AG04449 (cell line): ENCODE data around the gene GAL3ST2.
"Not testable (repeated sequence)": the region's sequence is repeated elsewhere in the genome, so short reads cannot be mapped to it uniquely, and the experiment has no call there.

Experiments
- CTCF ChIA-PET: fragments of 350-600 bp; formaldehyde crosslinking; extraction: SDS; loops from one replicate; lab custom pipeline; 2021; ENCODE audit warnings: antibody characterized with exemption; lab: Yijun Ruan, JAX
- POLR2A ChIA-PET: fragments of 400-600, 350-600 bp; formaldehyde crosslinking; extraction: SDS; loops from one replicate; lab custom pipeline; 2020; ENCODE audit warnings: antibody characterized with exemption, inconsistent platforms; lab: Yijun Ruan, JAX
- DNase-seq: peaks from one replicate; pipeline ENCODE4 v3.0.0-alpha.2; 2010; ENCODE audit warnings: low read depth, low spot score
- H3K4me3 ChIP-seq: 2 replicates; pipeline ENCODE4 v1.5.1; 2011; ENCODE audit warnings: low read depth, mild to moderate bottlenecking, control low read depth, low read length
- TF ChIP-seq, protein P1 (sequence below): IDR thresholded peaks from one replicate; pipeline ENCODE4 v1.5.1; 2011; ENCODE audit warnings: mild to moderate bottlenecking, moderate library complexity, low read length, control low read depth, inconsistent platforms; ENCODE audit not compliant: insufficient read depth; ENCODE audit errors: missing control alignments

The GAL3ST2 gene

GRCh38 chr2:241732513-241733186, 44.0 kb upstream of the GAL3ST2 start:
- DNase-seq, H3K4me3 ChIP-seq: not testable (repeated sequence)
- ChIA-PET POLR2A (interaction anchor here (0.7 to 2.0 kb wide), 2 partner anchors 31 to 42 kb away, joined by 3 to 4 read pairs; partner anchors contain the start of gene ING5), CTCF (interaction anchor here (0.8 to 3.4 kb wide), 12 partner anchors 8 to 74 kb away, joined by 3 to 22 read pairs (median 6); no protein-coding TSS in a partner anchor)
- TF ChIP-seq, protein P1, sequence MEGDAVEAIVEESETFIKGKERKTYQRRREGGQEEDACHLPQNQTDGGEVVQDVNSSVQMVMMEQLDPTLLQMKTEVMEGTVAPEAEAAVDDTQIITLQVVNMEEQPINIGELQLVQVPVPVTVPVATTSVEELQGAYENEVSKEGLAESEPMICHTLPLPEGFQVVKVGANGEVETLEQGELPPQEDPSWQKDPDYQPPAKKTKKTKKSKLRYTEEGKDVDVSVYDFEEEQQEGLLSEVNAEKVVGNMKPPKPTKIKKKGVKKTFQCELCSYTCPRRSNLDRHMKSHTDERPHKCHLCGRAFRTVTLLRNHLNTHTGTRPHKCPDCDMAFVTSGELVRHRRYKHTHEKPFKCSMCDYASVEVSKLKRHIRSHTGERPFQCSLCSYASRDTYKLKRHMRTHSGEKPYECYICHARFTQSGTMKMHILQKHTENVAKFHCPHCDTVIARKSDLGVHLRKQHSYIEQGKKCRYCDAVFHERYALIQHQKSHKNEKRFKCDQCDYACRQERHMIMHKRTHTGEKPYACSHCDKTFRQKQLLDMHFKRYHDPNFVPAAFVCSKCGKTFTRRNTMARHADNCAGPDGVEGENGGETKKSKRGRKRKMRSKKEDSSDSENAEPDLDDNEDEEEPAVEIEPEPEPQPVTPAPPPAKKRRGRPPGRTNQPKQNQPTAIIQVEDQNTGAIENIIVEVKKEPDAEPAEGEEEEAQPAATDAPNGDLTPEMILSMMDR = peak; percentile 28

- no peak for DNase-seq
- POLR2A ChIA-PET = interaction anchor here (1.2 to 1.7 kb wide), 2 partner anchors 32 to 52 kb away, joined by 3 to 6 read pairs; partner anchors contain the start of gene ING5
- H3K4me3 ChIP-seq = peak overlapping the region; percentile 59
- TF ChIP-seq, protein P1 = no peak
- CTCF ChIA-PET = interaction anchor here (0.7 to 3.4 kb wide), 18 partner anchors 9 to 656 kb away, joined by 3 to 22 read pairs (median 4); no protein-coding TSS in a partner anchor
These were observed 43.0 kb upstream of the GAL3ST2 start for GRCh38 chr2:241733391-241734207.

DNA sequence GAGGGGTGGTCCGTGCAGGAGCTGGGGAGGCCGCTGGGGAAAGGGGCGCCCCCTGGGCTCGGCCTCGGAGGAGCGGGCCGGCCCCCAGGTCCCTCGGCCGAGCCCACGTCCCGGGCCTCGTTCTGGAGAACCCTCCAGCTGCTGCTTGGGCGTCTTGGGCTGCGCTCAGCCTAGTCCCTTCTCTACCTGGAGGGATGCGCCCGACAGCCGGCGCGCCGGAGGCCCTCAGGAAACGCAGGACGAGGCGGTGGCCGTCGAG, 42.5 kb upstream of the GAL3ST2 start:
- ChIA-PET CTCF (interaction anchor here (0.8 to 3.4 kb wide), 17 partner anchors 9 to 657 kb away, joined by 3 to 22 read pairs (median 4); no protein-coding TSS in a partner anchor), POLR2A (interaction anchor here (1.2 to 1.7 kb wide), 2 partner anchors 33 to 53 kb away, joined by 3 to 6 read pairs; partner anchors contain the start of gene ING5)
- no peak for DNase-seq
- peak overlapping the region; percentile 59 for H3K4me3 ChIP-seq
- TF ChIP-seq, protein P1 = peak; percentile 19

DNA sequence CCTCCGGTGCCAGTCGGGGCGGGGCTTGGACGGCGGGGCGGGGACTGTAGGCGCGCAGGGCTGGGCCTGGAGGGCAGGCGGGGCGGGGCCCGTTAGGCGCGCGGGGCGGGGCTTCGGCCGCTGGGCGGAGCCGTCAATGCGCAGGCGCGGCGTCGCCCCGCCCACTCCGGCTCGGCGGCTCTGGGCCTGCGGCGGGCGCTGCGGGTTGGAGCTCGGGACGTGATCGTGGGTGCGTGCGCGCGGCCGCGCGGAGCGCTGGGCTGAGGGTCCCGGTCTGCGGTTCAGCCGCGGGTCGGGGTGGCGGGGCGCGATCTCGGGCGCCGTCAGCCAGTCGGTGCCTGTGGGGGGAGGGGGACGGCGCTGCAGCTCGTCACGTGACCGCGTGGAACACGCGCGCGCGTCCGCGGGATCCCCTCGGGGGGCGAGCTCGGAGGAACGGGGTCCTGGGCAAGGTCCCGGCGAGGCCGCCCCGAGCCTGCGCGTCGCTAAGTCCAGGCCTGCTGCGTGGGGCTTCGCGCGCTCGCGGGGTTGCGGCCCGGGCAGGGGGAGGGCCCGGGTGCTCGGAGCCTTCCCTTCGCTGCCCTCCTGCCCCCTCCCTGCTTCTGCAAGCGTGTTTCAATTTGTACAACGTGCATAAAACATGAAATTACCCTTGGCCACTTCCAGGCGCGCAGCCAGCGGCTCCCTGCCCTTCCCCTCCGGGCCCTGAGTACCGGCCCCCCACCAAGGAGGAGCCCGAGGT, 42.0 kb upstream of the GAL3ST2 start, which contains the start of gene D2HGDH:
Gene D2HGDH, plus strand, starts transcription at position 164 of the 742 bp plus-strand sequence. CDS start 595 bp downstream, outside the sequence.
- CTCF ChIA-PET = interaction anchor here (0.8 to 3.4 kb wide), 14 partner anchors 9 to 144 kb away, joined by 3 to 22 read pairs (median 5); no protein-coding TSS in a partner anchor
- peak within 1 kb of the TSS; percentile 77 for H3K4me3 ChIP-seq
- POLR2A ChIA-PET = interaction anchor here (0.5 to 1.7 kb wide), 3 partner anchors 25 to 53 kb away, joined by 3 to 6 read pairs (median 3); partner anchors contain the start of gene ING5
- no peak for DNase-seq
- TF ChIP-seq, protein P1 = no peak

- POLR2A ChIA-PET = interaction anchor here (1.4 kb wide), 1 partner anchor 35 kb away, joined by 3 read pairs; the partner anchor contains the start of gene ING5
- TF ChIP-seq, protein P1 = no peak
- no peak for DNase-seq
- 0 out of 2 replicates have a peak overlapping the region, but pooled peaks have one; percentile 12 for H3K4me3 ChIP-seq
- CTCF ChIA-PET = no interaction called here
These were observed 40.5 kb upstream of the GAL3ST2 start for GRCh38 chr2:241736111-241736510.
